WTC11 (cell line): ENCODE measurements around the gene LRSAM1. TPM values are rescaled to one million over a fixed set of nuclear protein-coding genes. Genes with fewer than 3 reads are reported as not detected.

ENCODE experiments used
- ATAC-seq: fragments of 200-7000 bp; cut with Tn5 transposase; 2 replicates; pipeline ENCODE4 v1.10.0; 2021; ENCODE audit warnings: mild to moderate bottlenecking, moderate library complexity
- CTCF ChIA-PET: fragments of 300-600 bp; sonication (Branson Sonifier 250); formaldehyde crosslinking; loops from one replicate; lab custom pipeline; 2021; ENCODE audit warnings: antibody characterized with exemption; lab: Charles Lee
- POLR2A ChIA-PET: fragments of 350-600 bp; sonication (Branson Sonifier 250); formaldehyde crosslinking; loops from one replicate; lab custom pipeline; 2021; ENCODE audit warnings: antibody characterized with exemption; lab: Charles Lee
- DNase-seq: peaks from one replicate; pipeline ENCODE4 v3.0.0; 2021; ENCODE audit warnings: low spot score
- H3K27ac Mint-ChIP-seq: 2 replicates; pipeline ENCODE4 v1.8.0; 2021; ENCODE audit warnings: mixed read lengths
- H3K27me3 Mint-ChIP-seq: 2 replicates; pipeline ENCODE4 v1.8.0; 2021; ENCODE audit warnings: low read depth, mild to moderate bottlenecking, moderate library complexity, mixed read lengths
- H3K36me3 Mint-ChIP-seq: 2 replicates; pipeline ENCODE4 v1.8.0; 2021; ENCODE audit warnings: mixed read lengths
- H3K4me1 Mint-ChIP-seq: 2 replicates; pipeline ENCODE4 v1.8.0; 2022; ENCODE audit warnings: mixed read lengths
- H3K4me3 Mint-ChIP-seq: 2 replicates; pipeline ENCODE4 v1.8.0; 2021; ENCODE audit warnings: mild to moderate bottlenecking, moderate library complexity, mixed read lengths
- H3K9me3 Mint-ChIP-seq: 2 replicates; pipeline ENCODE4 v1.8.0; 2021; ENCODE audit warnings: mixed read lengths
- EMX1 ChIP-seq: fragments of 250-450 bp; sonication (Bioruptor Pico); IDR thresholded peaks from 2 replicates; pipeline ENCODE4 v1.8.0; 2021; ENCODE audit warnings: mild to moderate bottlenecking
- FOXK1 ChIP-seq: sonication (generic); formaldehyde crosslinking; IDR thresholded peaks from 2 replicates; pipeline ENCODE4 v1.8.0; 2022; ENCODE audit warnings: mild to moderate bottlenecking, moderate library complexity, missing genetic modification reagents
- FOXP4 ChIP-seq: sonication (generic); formaldehyde crosslinking; IDR thresholded peaks from 2 replicates; pipeline ENCODE4 v1.8.0; 2022; ENCODE audit warnings: mild to moderate bottlenecking, missing genetic modification reagents
- GABPB1 ChIP-seq: sonication (generic); formaldehyde crosslinking; IDR thresholded peaks from 2 replicates; pipeline ENCODE4 v1.8.1; 2023; ENCODE audit warnings: mild to moderate bottlenecking, missing genetic modification reagents
- MXD4 ChIP-seq: fragments of 250-450 bp; sonication (Bioruptor Pico); IDR thresholded peaks from 2 replicates; pipeline ENCODE4 v1.8.0; 2021; ENCODE audit warnings: mild to moderate bottlenecking, moderate library complexity, borderline replicate concordance
- RORB ChIP-seq: fragments of 250-450 bp; sonication (Bioruptor Pico); IDR thresholded peaks from 2 replicates; pipeline ENCODE4 v1.9.0; 2021; ENCODE audit warnings: mild to moderate bottlenecking
- STAT6 ChIP-seq: sonication (generic); formaldehyde crosslinking; conservative IDR thresholded peaks from 2 replicates; pipeline ENCODE4 v1.8.1; 2023; ENCODE audit warnings: mild to moderate bottlenecking, low read depth, missing genetic modification reagents, moderate library complexity
- ZNF219 ChIP-seq: sonication (generic); formaldehyde crosslinking; IDR thresholded peaks from 2 replicates; pipeline ENCODE4 v1.8.0; 2023; ENCODE audit warnings: missing genetic modification reagents, mild to moderate bottlenecking, borderline replicate concordance
- ZNF416 ChIP-seq: fragments of 250-450 bp; sonication (Bioruptor Pico); IDR thresholded peaks from 2 replicates; pipeline ENCODE4 v1.9.0; 2021; ENCODE audit warnings: mild to moderate bottlenecking, inconsistent platforms
- ZNF512 ChIP-seq: sonication (generic); formaldehyde crosslinking; IDR thresholded peaks from 2 replicates; pipeline ENCODE4 v1.8.1; 2022; ENCODE audit warnings: missing genetic modification reagents, borderline replicate concordance
- ZNF532 ChIP-seq: fragments of 250-450 bp; sonication (Bioruptor Pico); IDR thresholded peaks from 2 replicates; pipeline ENCODE4 v1.9.0; 2021; ENCODE audit warnings: mild to moderate bottlenecking, borderline replicate concordance
- ZNF671 ChIP-seq: fragments of 250-450 bp; sonication (Bioruptor Pico); IDR thresholded peaks from 2 replicates; pipeline ENCODE4 v1.8.0; 2021; ENCODE audit warnings: mild to moderate bottlenecking
- total RNA-seq: library from RNA; stranded (reverse); gene quantifications from 3 replicates; pipeline ENCODE4 v1.2.3, GENCODE V29; 2021
- TF ChIP-seq, protein P1 (sequence below): sonication (generic); formaldehyde crosslinking; IDR thresholded peaks from 2 replicates; pipeline ENCODE4 v1.8.1; 2023; ENCODE audit warnings: mild to moderate bottlenecking, missing genetic modification reagents
- TF ChIP-seq, protein P2 (sequence below): sonication (generic); formaldehyde crosslinking; IDR thresholded peaks from 2 replicates; pipeline ENCODE4 v1.8.0; 2022; ENCODE audit warnings: mild to moderate bottlenecking, missing genetic modification reagents
- TF ChIP-seq, protein P3 (sequence below): sonication (generic); formaldehyde crosslinking; IDR thresholded peaks from 2 replicates; pipeline ENCODE4 v1.8.0; 2022; ENCODE audit warnings: missing genetic modification reagents

Gene LRSAM1
- total RNA-seq, 1 experiment from 2014 or later = 32.4 TPM

DNA sequence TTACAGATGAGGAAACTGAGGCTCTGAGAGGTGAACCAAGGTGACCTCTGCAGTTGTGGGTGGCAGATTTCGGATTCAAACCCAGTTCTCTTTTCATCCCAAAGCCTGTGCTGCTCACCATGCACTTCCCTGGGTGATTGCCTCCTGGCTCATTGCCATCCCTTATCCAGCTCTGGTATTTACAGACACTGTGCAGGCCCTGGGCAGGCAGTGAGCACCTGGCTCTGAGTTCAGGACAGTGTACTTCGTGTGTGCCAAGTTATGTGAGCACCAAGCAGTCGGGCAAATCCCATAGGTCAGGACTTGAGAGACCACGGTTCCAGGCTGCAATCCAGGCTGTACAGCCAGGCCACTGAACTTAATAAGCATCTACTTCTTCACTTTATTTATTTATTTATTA, 1.4 kb downstream of the LRSAM1 start:
- Mint-ChIP-seq H3K27ac (peak overlapping the region; percentile 76; the same call in 1 of the 2 replicates), H3K4me1 (peaks cover 35% of the 10 kb centered on the region), H3K9me3 (no peaks in the 10 kb centered on the region), H3K36me3 (peaks cover 53% of the 10 kb centered on the region), H3K4me3 (peak overlapping the region; percentile 97), H3K27me3 (no peaks in the 10 kb centered on the region)
- ATAC-seq (no peak), DNase-seq (no peak)
- ChIA-PET POLR2A (no interaction called here), CTCF (interaction anchor here (0.6 to 2.5 kb wide), 6 partner anchors 9 to 282 kb away, joined by 3 to 11 read pairs (median 4); partner anchors contain the start of gene TOR2A)
- TF ChIP-seq, protein P1, sequence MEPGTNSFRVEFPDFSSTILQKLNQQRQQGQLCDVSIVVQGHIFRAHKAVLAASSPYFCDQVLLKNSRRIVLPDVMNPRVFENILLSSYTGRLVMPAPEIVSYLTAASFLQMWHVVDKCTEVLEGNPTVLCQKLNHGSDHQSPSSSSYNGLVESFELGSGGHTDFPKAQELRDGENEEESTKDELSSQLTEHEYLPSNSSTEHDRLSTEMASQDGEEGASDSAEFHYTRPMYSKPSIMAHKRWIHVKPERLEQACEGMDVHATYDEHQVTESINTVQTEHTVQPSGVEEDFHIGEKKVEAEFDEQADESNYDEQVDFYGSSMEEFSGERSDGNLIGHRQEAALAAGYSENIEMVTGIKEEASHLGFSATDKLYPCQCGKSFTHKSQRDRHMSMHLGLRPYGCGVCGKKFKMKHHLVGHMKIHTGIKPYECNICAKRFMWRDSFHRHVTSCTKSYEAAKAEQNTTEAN (CRISPR knock-in tag) = no peak

DNA sequence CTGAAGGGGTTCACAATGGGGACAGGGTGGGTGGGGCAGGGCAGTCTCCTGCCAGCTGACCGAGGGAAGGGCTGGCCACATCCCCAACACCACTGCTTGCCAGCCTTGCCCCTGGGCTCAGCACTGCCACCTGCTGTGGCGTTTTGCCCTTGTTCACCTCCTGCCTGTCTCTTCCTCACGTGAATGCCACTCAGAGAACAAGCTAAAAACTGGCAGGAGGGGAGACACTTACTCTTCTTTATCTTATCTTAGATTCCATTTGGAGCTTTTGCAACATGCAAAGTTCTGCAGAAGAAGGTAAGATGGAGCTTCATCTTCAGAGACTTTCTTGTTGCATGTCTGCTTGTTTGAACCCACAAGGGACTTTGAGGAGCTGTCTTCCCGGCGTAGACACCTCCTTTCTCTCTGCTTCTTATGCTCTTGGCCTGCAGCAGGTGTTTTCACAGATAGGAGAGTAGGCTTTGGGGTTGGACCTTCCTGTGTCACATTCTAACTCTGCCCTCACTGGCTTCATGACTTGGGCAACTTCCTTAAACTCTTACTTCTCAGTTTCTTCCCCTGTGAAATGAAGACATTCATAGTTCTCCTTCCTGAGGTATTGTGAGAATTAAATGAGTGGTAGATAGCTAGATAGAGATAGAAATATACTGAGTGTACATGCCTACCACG, 4.1 kb downstream of the LRSAM1 start:
- no peak overlapping the region for H3K4me3 Mint-ChIP-seq
- no peak for TF ChIP-seq FOXP4
- no peak for TF ChIP-seq STAT6 (CRISPR knock-in tag)
- no peak for TF ChIP-seq MXD4 (CRISPR knock-in tag)
- no peak for TF ChIP-seq FOXK1 (CRISPR knock-in tag)
- TF ChIP-seq, protein P2, sequence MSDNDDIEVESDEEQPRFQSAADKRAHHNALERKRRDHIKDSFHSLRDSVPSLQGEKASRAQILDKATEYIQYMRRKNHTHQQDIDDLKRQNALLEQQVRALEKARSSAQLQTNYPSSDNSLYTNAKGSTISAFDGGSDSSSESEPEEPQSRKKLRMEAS (CRISPR knock-in tag) = no peak
- TF ChIP-seq ZNF219 (CRISPR knock-in tag) = no peak
- no peak for TF ChIP-seq ZNF416 (CRISPR knock-in tag)
- no peak for TF ChIP-seq EMX1 (CRISPR knock-in tag)
- TF ChIP-seq, protein P1 (CRISPR knock-in tag) = no peak
- no peak for TF ChIP-seq ZNF532 (CRISPR knock-in tag)
- TF ChIP-seq GABPB1 (CRISPR knock-in tag) = no peak
- TF ChIP-seq RORB (CRISPR knock-in tag) = no peak
- no peak for TF ChIP-seq ZNF512
- TF ChIP-seq ZNF671 (CRISPR knock-in tag) = no peak
- TF ChIP-seq, protein P3, sequence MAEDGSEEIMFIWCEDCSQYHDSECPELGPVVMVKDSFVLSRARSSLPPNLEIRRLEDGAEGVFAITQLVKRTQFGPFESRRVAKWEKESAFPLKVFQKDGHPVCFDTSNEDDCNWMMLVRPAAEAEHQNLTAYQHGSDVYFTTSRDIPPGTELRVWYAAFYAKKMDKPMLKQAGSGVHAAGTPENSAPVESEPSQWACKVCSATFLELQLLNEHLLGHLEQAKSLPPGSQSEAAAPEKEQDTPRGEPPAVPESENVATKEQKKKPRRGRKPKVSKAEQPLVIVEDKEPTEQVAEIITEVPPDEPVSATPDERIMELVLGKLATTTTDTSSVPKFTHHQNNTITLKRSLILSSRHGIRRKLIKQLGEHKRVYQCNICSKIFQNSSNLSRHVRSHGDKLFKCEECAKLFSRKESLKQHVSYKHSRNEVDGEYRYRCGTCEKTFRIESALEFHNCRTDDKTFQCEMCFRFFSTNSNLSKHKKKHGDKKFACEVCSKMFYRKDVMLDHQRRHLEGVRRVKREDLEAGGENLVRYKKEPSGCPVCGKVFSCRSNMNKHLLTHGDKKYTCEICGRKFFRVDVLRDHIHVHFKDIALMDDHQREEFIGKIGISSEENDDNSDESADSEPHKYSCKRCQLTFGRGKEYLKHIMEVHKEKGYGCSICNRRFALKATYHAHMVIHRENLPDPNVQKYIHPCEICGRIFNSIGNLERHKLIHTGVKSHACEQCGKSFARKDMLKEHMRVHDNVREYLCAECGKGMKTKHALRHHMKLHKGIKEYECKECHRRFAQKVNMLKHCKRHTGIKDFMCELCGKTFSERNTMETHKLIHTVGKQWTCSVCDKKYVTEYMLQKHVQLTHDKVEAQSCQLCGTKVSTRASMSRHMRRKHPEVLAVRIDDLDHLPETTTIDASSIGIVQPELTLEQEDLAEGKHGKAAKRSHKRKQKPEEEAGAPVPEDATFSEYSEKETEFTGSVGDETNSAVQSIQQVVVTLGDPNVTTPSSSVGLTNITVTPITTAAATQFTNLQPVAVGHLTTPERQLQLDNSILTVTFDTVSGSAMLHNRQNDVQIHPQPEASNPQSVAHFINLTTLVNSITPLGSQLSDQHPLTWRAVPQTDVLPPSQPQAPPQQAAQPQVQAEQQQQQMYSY (CRISPR knock-in tag) = no peak

More for the DNA sequence above, 4.1 kb downstream of the LRSAM1 start:
- ATAC-seq (no peak), DNase-seq (no peak)
- H3K27me3 Mint-ChIP-seq = no peaks in the 10 kb centered on the region
- ChIA-PET CTCF (interaction anchor here (0.6 to 1.7 kb wide), 11 partner anchors 10 to 231 kb away, joined by 3 to 6 read pairs (median 3); partner anchors contain the start of genes SLC2A8 and ZNF79), POLR2A (no interaction called here)
- peak overlapping the region; percentile 30 for H3K27ac Mint-ChIP-seq
- peaks cover 36% of the 10 kb centered on the region for H3K36me3 Mint-ChIP-seq
- H3K9me3 Mint-ChIP-seq = no peaks in the 10 kb centered on the region
- H3K4me1 Mint-ChIP-seq = peaks cover 11% of the 10 kb centered on the region
